Stimulated activated CD8-positive, alpha-beta memory T cell treated with anti-CD3 and anti-CD28 coated beads, Interleukin-4, amount 100 ng/mL, for 1 hour (primary cell): ENCODE measurements around the gene AKAIN1.

ENCODE experiments used
- DNase-seq, 2 donors: peaks; one replicate each; pipeline ENCODE4 v3.0.0-alpha.2; 2020; ENCODE audit warnings: low read depth in 2 of 2, low spot score in 1 of 2

Gene AKAIN1

GRCh38 chr18:5197032-5197434 lies at the start of gene AKAIN1:
Gene AKAIN1 (minus strand): TSS chr18:5197257. CDS start chr18:5197053, 204 bp downstream.
- DNase-seq: no peak

GRCh38 chr18:5244941-5245340 lies 47.9 kb upstream of the AKAIN1 start:
- DNase-seq: no peak

GRCh38 chr18:5239447-5239846 lies 42.4 kb upstream of the AKAIN1 start:
- no peak for DNase-seq

GRCh38 chr18:5238371-5238976 lies 41.4 kb upstream of the AKAIN1 start:
- peak in 1 of 2 donors; percentile 17 for DNase-seq

GRCh38 chr18:5237723-5238370 lies 40.8 kb upstream of the AKAIN1 start:
- DNase-seq: peak; percentile 69 to 72

GRCh38 chr18:5237083-5237722 lies 40.1 kb upstream of the AKAIN1 start:
- DNase-seq: no peak

- no peak for DNase-seq
These were observed 17.7 kb upstream of the AKAIN1 start for GRCh38 chr18:5214583-5215351.

- DNase-seq: no peak
These were observed 10.6 kb upstream of the AKAIN1 start for GRCh38 chr18:5207471-5208150.

GRCh38 chr18:5198311-5198710 lies 1.3 kb upstream of the AKAIN1 start:
- DNase-seq: no peak

GRCh38 chr18:5197461-5197860 lies 404 bp upstream of the AKAIN1 start:
- DNase-seq: no peak

GRCh38 chr18:5196253-5197031 lies 615 bp downstream of the AKAIN1 start:
- DNase-seq: no peak

GRCh38 chr18:5195656-5196055 lies 1.4 kb downstream of the AKAIN1 start:
- no peak for DNase-seq

GRCh38 chr18:5180254-5180653 lies 16.8 kb downstream of the AKAIN1 start:
- no peak for DNase-seq

- DNase-seq: no peak
These were observed 18.5 kb downstream of the AKAIN1 start for GRCh38 chr18:5178519-5178918.

- no peak for DNase-seq
These were observed 21.7 kb downstream of the AKAIN1 start for GRCh38 chr18:5175378-5175777.

GRCh38 chr18:5173646-5174045 lies 23.4 kb downstream of the AKAIN1 start:
- DNase-seq: no peak

- no peak for DNase-seq
These were observed 23.8 kb downstream of the AKAIN1 start for GRCh38 chr18:5173236-5173635.

GRCh38 chr18:5167831-5168230 lies 29.2 kb downstream of the AKAIN1 start:
- DNase-seq: no peak

- DNase-seq: no peak
These were observed 30.3 kb downstream of the AKAIN1 start for GRCh38 chr18:5166606-5167280.

- DNase-seq: no peak
These were observed 32.2 kb downstream of the AKAIN1 start for GRCh38 chr18:5164903-5165302.
